ENCODE results near the gene PRSS21. TPM values are rescaled to one million over a fixed set of nuclear protein-coding genes. Genes with fewer than 3 reads are reported as not detected.

Gene PRSS21
- total RNA-seq, 2 donors from 2014 or later: 1.1 to 2.6 TPM

GRCh38 chr16:2770057-2770951 lies 46.7 kb upstream of the PRSS21 start:
- Histone ChIP-seq H3K27ac (peak overlapping the region; percentile 67), H3K9ac (ENCODE audit: low read depth in 2 of 2, low read length in 2 of 2) (peak overlapping the region; percentile 33 to 73), H3K4me3 (no peak overlapping the region), H3K9me3 (no peaks in the 10 kb centered on the region), H3K27me3 (no peaks in the 10 kb centered on the region), H3K36me3 (peaks cover 36% of the 10 kb centered on the region), H3K4me1 (peaks cover 16% of the 10 kb centered on the region)
- no peak for TF ChIP-seq CTCF (IDR thresholded peaks at IDR 0.05)
- intact Hi-C loops (cut with DNase I): no loop called here
- no peak for DNase-seq

GRCh38 chr16:2771496-2772402 lies 45.3 kb upstream of the PRSS21 start:
- Histone ChIP-seq H3K9me3 (no peaks in the 10 kb centered on the region), H3K9ac (ENCODE audit: low read depth in 2 of 2, low read length in 2 of 2) (no peak overlapping the region), H3K4me1 (peaks cover 23% of the 10 kb centered on the region), H3K27me3 (no peaks in the 10 kb centered on the region), H3K27ac (no peak overlapping the region), H3K36me3 (peaks cover 32% of the 10 kb centered on the region), H3K4me3 (no peak overlapping the region)
- DNase-seq: no peak
- no peak for TF ChIP-seq CTCF (IDR thresholded peaks at IDR 0.05)
- intact Hi-C loops (cut with DNase I): no loop called here

- no peak for TF ChIP-seq CTCF (IDR thresholded peaks at IDR 0.05)
- peaks cover 21% of the 10 kb centered on the region for H3K36me3 ChIP-seq
- DNase-seq: no peak
- H3K4me1 ChIP-seq: peaks cover 23% of the 10 kb centered on the region
- no peak overlapping the region for H3K9ac ChIP-seq (ENCODE audit: low read depth in 2 of 2, low read length in 2 of 2)
- no peak overlapping the region for H3K4me3 ChIP-seq
- intact Hi-C loops (cut with DNase I): no loop called here
- H3K27me3 ChIP-seq: no peaks in the 10 kb centered on the region
- no peaks in the 10 kb centered on the region for H3K9me3 ChIP-seq
- no peak overlapping the region for H3K27ac ChIP-seq
Measured at GRCh38 chr16:2773188-2773968, 43.7 kb upstream of the PRSS21 start.

GRCh38 chr16:2774161-2774891 lies 42.7 kb upstream of the PRSS21 start:
- Histone ChIP-seq H3K27me3 (no peaks in the 10 kb centered on the region), H3K4me3 (no peak overlapping the region), H3K9me3 (no peaks in the 10 kb centered on the region), H3K4me1 (peaks cover 19% of the 10 kb centered on the region), H3K27ac (no peak overlapping the region), H3K36me3 (peaks cover 18% of the 10 kb centered on the region), H3K9ac (ENCODE audit: low read depth in 2 of 2, low read length in 2 of 2) (no peak overlapping the region)
- intact Hi-C loops (cut with DNase I): no loop called here
- TF ChIP-seq CTCF (IDR thresholded peaks at IDR 0.05): no peak
- DNase-seq: no peak

Data from colonic mucosa (tissue), 4 donors.